LNCAP (cell line): Measurements from ENCODE around the gene EXOSC10.

Experiments
- TF ChIP-seq, protein P1 (sequence below): fragments of 450-650 bp; IDR thresholded peaks from 2 replicates; pipeline ENCODE4 v1.5.1; 2017; ENCODE audit warnings: mild to moderate bottlenecking

EXOSC10 gene

GRCh38 chr1:11138952-11139351, 39.3 kb upstream of the EXOSC10 start:
- TF ChIP-seq, protein P1, sequence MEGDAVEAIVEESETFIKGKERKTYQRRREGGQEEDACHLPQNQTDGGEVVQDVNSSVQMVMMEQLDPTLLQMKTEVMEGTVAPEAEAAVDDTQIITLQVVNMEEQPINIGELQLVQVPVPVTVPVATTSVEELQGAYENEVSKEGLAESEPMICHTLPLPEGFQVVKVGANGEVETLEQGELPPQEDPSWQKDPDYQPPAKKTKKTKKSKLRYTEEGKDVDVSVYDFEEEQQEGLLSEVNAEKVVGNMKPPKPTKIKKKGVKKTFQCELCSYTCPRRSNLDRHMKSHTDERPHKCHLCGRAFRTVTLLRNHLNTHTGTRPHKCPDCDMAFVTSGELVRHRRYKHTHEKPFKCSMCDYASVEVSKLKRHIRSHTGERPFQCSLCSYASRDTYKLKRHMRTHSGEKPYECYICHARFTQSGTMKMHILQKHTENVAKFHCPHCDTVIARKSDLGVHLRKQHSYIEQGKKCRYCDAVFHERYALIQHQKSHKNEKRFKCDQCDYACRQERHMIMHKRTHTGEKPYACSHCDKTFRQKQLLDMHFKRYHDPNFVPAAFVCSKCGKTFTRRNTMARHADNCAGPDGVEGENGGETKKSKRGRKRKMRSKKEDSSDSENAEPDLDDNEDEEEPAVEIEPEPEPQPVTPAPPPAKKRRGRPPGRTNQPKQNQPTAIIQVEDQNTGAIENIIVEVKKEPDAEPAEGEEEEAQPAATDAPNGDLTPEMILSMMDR, result no peak

DNA sequence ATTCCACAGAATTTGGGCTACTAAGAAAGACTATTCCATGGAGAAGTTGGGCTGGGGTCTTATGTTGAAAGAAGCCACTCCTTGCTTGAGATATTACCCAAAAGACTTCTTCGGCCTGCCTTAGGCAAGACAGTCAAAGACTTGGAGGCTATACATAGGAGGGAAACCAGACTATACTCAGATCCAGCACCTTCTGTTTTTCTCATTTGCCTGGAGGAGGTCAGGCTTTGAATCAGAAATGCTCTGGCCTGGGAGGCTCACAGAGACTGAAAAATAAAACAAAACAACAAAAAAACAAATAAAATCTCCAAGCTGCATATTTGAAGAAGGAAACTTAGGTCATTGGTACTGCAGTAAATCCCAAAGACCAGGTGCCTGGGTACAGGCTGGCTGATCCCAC, 38.4 kb upstream of the EXOSC10 start:
- TF ChIP-seq, protein P1, result no peak

DNA sequence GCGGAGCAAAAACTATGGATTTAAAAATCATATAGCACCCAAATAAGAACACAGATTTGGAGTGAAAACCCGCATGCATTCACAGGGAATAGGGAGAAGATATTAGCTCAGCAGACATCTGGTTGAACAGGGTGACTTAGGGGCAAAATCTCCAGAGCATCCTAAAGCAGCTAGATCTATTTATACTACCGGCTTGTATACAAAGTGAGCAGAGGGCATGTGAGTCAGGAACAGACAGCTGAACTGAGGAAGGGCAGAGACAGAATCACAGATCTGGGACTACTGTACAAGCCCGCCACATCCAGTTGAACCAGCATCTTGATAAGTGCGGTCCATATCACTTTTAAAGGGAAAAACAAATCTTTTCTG, 35.2 kb upstream of the EXOSC10 start:
- TF ChIP-seq, protein P1, result no peak

GRCh38 chr1:11134251-11134897, 34.7 kb upstream of the EXOSC10 start:
- TF ChIP-seq, protein P1, result no peak

GRCh38 chr1:11132563-11133293, 33.1 kb upstream of the EXOSC10 start:
- TF ChIP-seq, protein P1, result no peak

DNA sequence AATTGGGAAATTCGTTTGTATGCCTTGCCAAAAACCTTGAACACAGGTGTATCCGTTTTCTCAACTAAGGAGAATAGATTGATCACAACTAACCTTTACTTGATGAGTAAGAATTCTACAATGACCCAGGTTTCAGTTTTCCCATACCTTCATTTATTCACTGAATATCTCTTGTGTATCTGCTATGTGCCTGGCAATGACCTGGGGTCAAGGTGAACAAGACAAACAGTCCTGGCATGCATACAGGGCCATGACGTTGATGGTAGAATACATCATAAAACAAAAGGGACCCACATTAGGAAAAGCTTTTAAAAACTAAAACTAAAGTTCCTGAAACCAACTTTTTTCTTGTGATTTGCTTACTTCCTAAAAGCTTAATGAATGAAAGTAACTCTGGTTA, 32.1 kb upstream of the EXOSC10 start:
- TF ChIP-seq, protein P1, result no peak

DNA sequence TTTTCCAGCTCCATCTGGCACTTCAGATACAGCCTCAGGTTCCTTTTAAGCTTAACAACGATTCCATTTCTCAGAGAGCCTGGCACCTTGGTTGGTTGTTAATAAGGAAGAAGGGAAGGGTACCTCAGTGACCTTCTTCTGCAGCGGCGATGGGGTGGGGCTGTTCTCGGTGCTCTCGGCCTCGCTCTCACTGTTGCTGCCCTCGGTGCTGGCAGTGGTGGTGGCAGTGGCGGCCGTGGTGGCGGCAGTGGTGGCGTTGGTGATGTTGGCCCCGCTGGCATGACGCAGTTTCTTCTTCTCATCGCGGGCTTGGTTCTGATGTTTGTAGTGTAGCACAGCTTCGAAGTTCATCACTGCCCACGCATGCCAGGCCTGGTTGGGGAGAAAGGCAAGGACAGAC, 30.7 kb upstream of the EXOSC10 start:
- TF ChIP-seq, protein P1, result no peak
